H1 (cell line): ENCODE measurements around the gene ERCC1.

ENCODE experiments used
- GTF2F1 ChIP-seq: IDR thresholded peaks from 2 replicates; pipeline ENCODE4 v1.6.1; 2012; ENCODE audit warnings: low read depth, low read length, improper control_type of control experiment, borderline replicate concordance
- RFX5 ChIP-seq: IDR thresholded peaks from 2 replicates; pipeline ENCODE4 v1.6.1; 2011; ENCODE audit warnings: low read depth, low read length, improper control_type of control experiment, borderline replicate concordance
- SP1 ChIP-seq: IDR thresholded peaks from 2 replicates; pipeline ENCODE4 v1.6.1; 2011; ENCODE audit warnings: low read depth, low read length
- TF ChIP-seq, protein P1 (sequence below): IDR thresholded peaks from 2 replicates; pipeline ENCODE4 v1.6.1; 2012; ENCODE audit warnings: inconsistent platforms
- TF ChIP-seq, protein P2 (sequence below), 3 experiments: IDR thresholded peaks; 1 replicate in 2 of 3; 2 replicates in 1 of 3; pipeline versions ENCODE4 v1.5.1 to v1.6.1; 2011; ENCODE audit warnings: low read length in 3 of 3, mild to moderate bottlenecking in 3 of 3, inconsistent platforms in 2 of 3, low read depth in 1 of 3, moderate library complexity in 1 of 3; ENCODE audit not compliant: insufficient read depth in 1 of 3; ENCODE audit errors: control extremely low read depth in 1 of 3

GRCh38 chr19:45417151-45417550, 6.6 kb downstream of the ERCC1 start:
- TF ChIP-seq, protein P1, sequence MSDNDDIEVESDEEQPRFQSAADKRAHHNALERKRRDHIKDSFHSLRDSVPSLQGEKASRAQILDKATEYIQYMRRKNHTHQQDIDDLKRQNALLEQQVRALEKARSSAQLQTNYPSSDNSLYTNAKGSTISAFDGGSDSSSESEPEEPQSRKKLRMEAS, result no peak
- TF ChIP-seq SP1 (no peak), RFX5 (no peak), GTF2F1 (no peak)
- TF ChIP-seq, protein P2, sequence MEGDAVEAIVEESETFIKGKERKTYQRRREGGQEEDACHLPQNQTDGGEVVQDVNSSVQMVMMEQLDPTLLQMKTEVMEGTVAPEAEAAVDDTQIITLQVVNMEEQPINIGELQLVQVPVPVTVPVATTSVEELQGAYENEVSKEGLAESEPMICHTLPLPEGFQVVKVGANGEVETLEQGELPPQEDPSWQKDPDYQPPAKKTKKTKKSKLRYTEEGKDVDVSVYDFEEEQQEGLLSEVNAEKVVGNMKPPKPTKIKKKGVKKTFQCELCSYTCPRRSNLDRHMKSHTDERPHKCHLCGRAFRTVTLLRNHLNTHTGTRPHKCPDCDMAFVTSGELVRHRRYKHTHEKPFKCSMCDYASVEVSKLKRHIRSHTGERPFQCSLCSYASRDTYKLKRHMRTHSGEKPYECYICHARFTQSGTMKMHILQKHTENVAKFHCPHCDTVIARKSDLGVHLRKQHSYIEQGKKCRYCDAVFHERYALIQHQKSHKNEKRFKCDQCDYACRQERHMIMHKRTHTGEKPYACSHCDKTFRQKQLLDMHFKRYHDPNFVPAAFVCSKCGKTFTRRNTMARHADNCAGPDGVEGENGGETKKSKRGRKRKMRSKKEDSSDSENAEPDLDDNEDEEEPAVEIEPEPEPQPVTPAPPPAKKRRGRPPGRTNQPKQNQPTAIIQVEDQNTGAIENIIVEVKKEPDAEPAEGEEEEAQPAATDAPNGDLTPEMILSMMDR (IDR thresholded peaks at IDR 0.05; ENCODE audit: control extremely low read depth in 1 of 3, insufficient read depth in 1 of 3, low read depth in 1 of 3, low read length in 3 of 3), result no peak
